OCI-LY7 (cell line): ENCODE measurements around the gene FAM78A. TPM values are rescaled to one million over a fixed set of nuclear protein-coding genes. Genes with fewer than 3 reads are reported as not detected.
A peak's percentile ranks its signal among the peaks of the same experiment; 100 is the strongest.
"Not testable (repeated sequence)": the region's sequence is repeated elsewhere in the genome, so short reads cannot be mapped to it uniquely, and the experiment has no call there.

Experiments
- BruUV-seq: library from RNA; stranded (reverse); fragments of 400-500 nt; replicated peaks from 2 replicates; lab custom pipeline; 2021; lab: Mats Ljungman, UMichigan
- CTCF ChIA-PET: fragments of 300-600 bp; sonication (Branson Sonifier 250); formaldehyde crosslinking; loops from one replicate; lab custom pipeline; 2022; ENCODE audit warnings: antibody characterized with exemption; ENCODE audit not compliant: unreplicated experiment; lab: Charles Lee
- POLR2A ChIA-PET: fragments of 300-600 bp; sonication (Branson Sonifier 250); formaldehyde crosslinking; loops from one replicate; lab custom pipeline; 2022; ENCODE audit warnings: antibody characterized with exemption; lab: Charles Lee
- DNase-seq: peaks from one replicate; pipeline ENCODE4 v3.0.0-alpha.2; 2015; ENCODE audit warnings: low spot score
- H2AFZ ChIP-seq: fragments of 200-600 bp; sonication (generic), shearing (Covaris generic); 2 replicates; pipeline ENCODE4 v1.6.1; 2014; ENCODE audit warnings: mild to moderate bottlenecking, antibody characterized with exemption, low read length, moderate library complexity
- H3K27ac ChIP-seq: fragments of 200-600 bp; sonication (generic); 2 replicates; pipeline ENCODE4 v1.5.1; 2014; ENCODE audit warnings: mixed run types, low read depth, mild to moderate bottlenecking, moderate library complexity, low read length, inconsistent platforms; ENCODE audit not compliant: poor library complexity, severe bottlenecking
- H3K36me3 ChIP-seq: fragments of 200-600 bp; sonication (generic); 2 replicates; pipeline ENCODE4 v1.6.1; 2014; ENCODE audit warnings: mild to moderate bottlenecking, antibody characterized with exemption, low read length, moderate library complexity, mixed read lengths; ENCODE audit not compliant: insufficient read depth
- H3K4me1 ChIP-seq: fragments of 200-600 bp; sonication (generic); 2 replicates; pipeline ENCODE4 v1.5.1; 2014; ENCODE audit warnings: mild to moderate bottlenecking, low read length; ENCODE audit not compliant: insufficient read depth, poor library complexity, severe bottlenecking
- H3K4me2 ChIP-seq: fragments of 200-600 bp; sonication (generic); 2 replicates; pipeline ENCODE4 v1.6.1; 2014; ENCODE audit warnings: mild to moderate bottlenecking, low read length
- H3K4me3 ChIP-seq: fragments of 200-600 bp; sonication (generic); 2 replicates; pipeline ENCODE4 v1.5.1; 2014; ENCODE audit warnings: mild to moderate bottlenecking, low read depth, low read length; ENCODE audit not compliant: poor library complexity, severe bottlenecking
- H3K79me2 ChIP-seq: fragments of 200-600 bp; sonication (generic); 2 replicates; pipeline ENCODE4 v1.6.1; 2016; ENCODE audit warnings: low read depth, mild to moderate bottlenecking, low read length, moderate library complexity, mixed read lengths; ENCODE audit not compliant: insufficient read depth
- H3K9me2 ChIP-seq: fragments of 200-600 bp; sonication (generic); 2 replicates; pipeline ENCODE4 v1.6.1; 2016; ENCODE audit warnings: mild to moderate bottlenecking, low read length, mixed read lengths; ENCODE audit not compliant: insufficient read depth
- H3K9me3 ChIP-seq: fragments of 200-600 bp; sonication (generic); 2 replicates; pipeline ENCODE4 v1.6.1; 2014; ENCODE audit warnings: mild to moderate bottlenecking, mixed run types, low read length, mixed read lengths
- H4K20me1 ChIP-seq: fragments of 200-600 bp; sonication (generic); 2 replicates; pipeline ENCODE4 v1.6.1; 2014; ENCODE audit warnings: mild to moderate bottlenecking, antibody characterized with exemption, low read length, moderate library complexity, mixed read lengths; ENCODE audit not compliant: insufficient read depth
- EZH2phosphoT487 ChIP-seq: fragments of 200-600 bp; sonication (generic); IDR thresholded peaks from 2 replicates; pipeline ENCODE4 v1.6.1; 2018; ENCODE audit warnings: low read depth, borderline replicate concordance, mild to moderate bottlenecking, mixed run types, antibody characterized with exemption, low read length, moderate library complexity, mixed read lengths
- intact Hi-C: fragments of 100-400 bp; cut with micrococcal nuclease; formaldehyde crosslinking; loops from one replicate; pipeline ENCODE4 v1.10.0; 2022; ENCODE audit not compliant: unreplicated experiment
- total RNA-seq, 2 experiments: library from RNA; depleted of rRNA in 1 of 2; stranded (reverse); fragments of >200 nt in 1 of 2; shearing (Covaris generic) in 1 of 2; gene quantifications; 2 replicates each; pipeline ENCODE4 v1.2.3, GENCODE V29; 2014 to 2022
- TF ChIP-seq, protein P1 (sequence below): fragments of 200-600 bp; sonication (generic); conservative IDR thresholded peaks from 2 replicates; pipeline ENCODE4 v1.5.1; 2014; ENCODE audit warnings: mild to moderate bottlenecking, antibody characterized with exemption, low read length, moderate library complexity, mixed read lengths

FAM78A gene
- total RNA-seq, 2 experiments from 2014 or later: 25.0 to 35.0 TPM

DNA sequence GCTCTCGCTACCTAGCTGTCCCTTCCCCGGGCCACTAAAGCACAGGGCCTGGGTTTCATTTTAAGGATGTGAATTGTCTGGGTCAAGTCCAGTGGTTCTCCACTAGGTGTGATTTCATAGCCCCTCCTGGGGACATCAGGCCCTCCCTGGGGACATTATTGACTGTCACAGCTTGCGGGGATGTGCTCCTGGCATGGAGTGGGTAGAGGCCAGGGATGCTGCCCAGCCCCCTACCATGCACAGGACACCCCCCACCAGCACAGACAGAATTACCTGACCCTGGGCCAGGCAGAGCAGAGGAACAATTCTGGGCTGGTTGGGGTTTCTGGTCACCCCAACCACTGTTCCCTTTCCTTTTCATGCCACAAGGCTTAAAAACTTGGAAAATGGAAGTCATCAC lies 4.1 kb downstream of the FAM78A start:
- ChIA-PET POLR2A (interaction anchor here (1.2 to 7.9 kb wide), 2 partner anchors 9 to 17 kb away, joined by 5 to 132 read pairs; no protein-coding TSS in a partner anchor), CTCF (interaction anchor here (0.8 kb wide), 2 partner anchors 16 to 21 kb away, joined by 3 to 4 read pairs; no protein-coding TSS in a partner anchor)
- BruUV-seq: no TSS peak
- H3K9me2 ChIP-seq: no peaks in the 10 kb centered on the region
- no peaks in the 10 kb centered on the region for H4K20me1 ChIP-seq
- H3K4me3 ChIP-seq: peak overlapping the region; percentile 56
- TF ChIP-seq, protein P1, sequence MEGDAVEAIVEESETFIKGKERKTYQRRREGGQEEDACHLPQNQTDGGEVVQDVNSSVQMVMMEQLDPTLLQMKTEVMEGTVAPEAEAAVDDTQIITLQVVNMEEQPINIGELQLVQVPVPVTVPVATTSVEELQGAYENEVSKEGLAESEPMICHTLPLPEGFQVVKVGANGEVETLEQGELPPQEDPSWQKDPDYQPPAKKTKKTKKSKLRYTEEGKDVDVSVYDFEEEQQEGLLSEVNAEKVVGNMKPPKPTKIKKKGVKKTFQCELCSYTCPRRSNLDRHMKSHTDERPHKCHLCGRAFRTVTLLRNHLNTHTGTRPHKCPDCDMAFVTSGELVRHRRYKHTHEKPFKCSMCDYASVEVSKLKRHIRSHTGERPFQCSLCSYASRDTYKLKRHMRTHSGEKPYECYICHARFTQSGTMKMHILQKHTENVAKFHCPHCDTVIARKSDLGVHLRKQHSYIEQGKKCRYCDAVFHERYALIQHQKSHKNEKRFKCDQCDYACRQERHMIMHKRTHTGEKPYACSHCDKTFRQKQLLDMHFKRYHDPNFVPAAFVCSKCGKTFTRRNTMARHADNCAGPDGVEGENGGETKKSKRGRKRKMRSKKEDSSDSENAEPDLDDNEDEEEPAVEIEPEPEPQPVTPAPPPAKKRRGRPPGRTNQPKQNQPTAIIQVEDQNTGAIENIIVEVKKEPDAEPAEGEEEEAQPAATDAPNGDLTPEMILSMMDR: no peak
- TF ChIP-seq EZH2phosphoT487: no peak
- intact Hi-C loops: loop anchor here (10.0 kb wide), 1 partner anchor 403 kb away; no protein-coding TSS in a partner anchor
- no peak overlapping the region for H2AFZ ChIP-seq
- H3K36me3 ChIP-seq: peaks cover 24% of the 10 kb centered on the region
- no peaks in the 10 kb centered on the region for H3K9me3 ChIP-seq
- peaks cover 69% of the 10 kb centered on the region for H3K4me1 ChIP-seq
- peaks cover 92% of the 10 kb centered on the region for H3K79me2 ChIP-seq
- H3K4me2 ChIP-seq: peak overlapping the region; percentile 74
- peak; percentile 36 for DNase-seq
- H3K27ac ChIP-seq: peak overlapping the region; percentile 98

DNA sequence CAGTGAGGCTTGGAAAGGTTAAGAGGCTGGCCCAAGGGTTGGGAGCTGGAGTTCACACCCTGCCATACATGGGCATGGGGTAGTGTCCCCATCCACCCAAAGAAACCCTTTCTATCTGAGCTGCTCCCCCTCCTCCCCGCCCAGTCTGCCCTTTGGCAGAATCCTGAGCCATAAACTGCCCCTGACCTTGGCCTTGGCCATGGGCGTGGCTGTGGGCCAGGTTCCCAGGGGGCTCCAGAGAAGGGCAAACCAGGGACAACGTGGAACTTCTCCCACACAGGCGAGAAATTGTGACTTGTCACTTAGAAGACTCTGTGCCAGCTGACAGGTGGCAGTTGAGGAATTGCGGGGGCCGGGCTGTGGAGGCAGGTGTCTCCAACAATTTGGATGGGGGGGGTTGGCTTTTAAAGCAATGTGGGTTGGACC lies 4.8 kb downstream of the FAM78A start:
- DNase-seq: peak; percentile 38
- H3K4me2 ChIP-seq: peak overlapping the region; percentile 74
- ChIA-PET CTCF (interaction anchor here (0.8 kb wide), 2 partner anchors 15 to 20 kb away, joined by 3 to 4 read pairs; no protein-coding TSS in a partner anchor), POLR2A (interaction anchor here (0.7 to 7.9 kb wide), 3 partner anchors 17 to 461 kb away, joined by 3 to 132 read pairs (median 4); no protein-coding TSS in a partner anchor)
- intact Hi-C loops: loop anchor here (10.0 kb wide), 1 partner anchor 403 kb away; no protein-coding TSS in a partner anchor
- peaks cover 76% of the 10 kb centered on the region for H3K4me1 ChIP-seq
- peaks cover 98% of the 10 kb centered on the region for H3K79me2 ChIP-seq
- H2AFZ ChIP-seq: no peak overlapping the region
- TF ChIP-seq, protein P1: no peak
- no peak for TF ChIP-seq EZH2phosphoT487
- H3K9me2 ChIP-seq: no peaks in the 10 kb centered on the region
- H3K9me3 ChIP-seq: no peaks in the 10 kb centered on the region
- BruUV-seq: no TSS peak
- peak overlapping the region; percentile 56 for H3K4me3 ChIP-seq
- H3K27ac ChIP-seq: peak overlapping the region; percentile 98
- H4K20me1 ChIP-seq: no peaks in the 10 kb centered on the region
- H3K36me3 ChIP-seq: peaks cover 29% of the 10 kb centered on the region

DNA sequence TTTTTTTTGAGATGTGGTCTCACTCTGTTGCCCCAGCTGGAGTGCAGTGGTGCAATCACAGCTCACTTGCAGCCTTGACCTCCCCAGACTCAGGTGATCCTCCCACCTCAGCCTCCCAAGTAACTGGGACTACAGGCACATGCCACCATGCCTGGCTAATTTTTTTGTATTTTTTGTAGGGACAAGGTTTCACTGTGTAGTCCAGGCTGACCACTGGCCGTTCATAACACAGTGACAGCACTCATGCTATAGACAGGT lies 5.4 kb downstream of the FAM78A start:
- not testable (repeated sequence) for BruUV-seq, DNase-seq, H2AFZ ChIP-seq, H3K9me2 ChIP-seq, H4K20me1 ChIP-seq, H3K9me3 ChIP-seq
- Histone ChIP-seq H3K27ac (peak overlapping the region; percentile 98), H3K4me1 (peaks cover 81% of the 10 kb centered on the region), H3K36me3 (peaks cover 28% of the 10 kb centered on the region), H3K79me2 (peaks cover 100% of the 10 kb centered on the region), H3K4me2 (peak overlapping the region; percentile 74), H3K4me3 (peak overlapping the region; percentile 56)
- ChIA-PET POLR2A (interaction anchor here (1.3 to 7.9 kb wide), 3 partner anchors 16 to 462 kb away, joined by 4 to 132 read pairs (median 4); no protein-coding TSS in a partner anchor), CTCF (interaction anchor here (1.0 kb wide), 1 partner anchor 14 kb away, joined by 3 read pairs; no protein-coding TSS in a partner anchor)
- intact Hi-C loops: loop anchor here (10.0 kb wide), 1 partner anchor 404 kb away; no protein-coding TSS in a partner anchor
